GM12878 (cell line): Measurements from ENCODE around the gene KATNB1. TPM values are rescaled to one million over a fixed set of nuclear protein-coding genes. Genes with fewer than 3 reads are reported as not detected.

Experiments
- ATAC-seq: fragments of 200-7000 bp; cut with Tn5 transposase; 3 replicates; pipeline ENCODE4 v1.9.1; 2020; ENCODE audit warnings: mild to moderate bottlenecking, moderate library complexity
- BruUV-seq: library from RNA; stranded (reverse); fragments of 400-500 nt; replicated peaks from 2 replicates; lab custom pipeline; 2021; lab: Mats Ljungman, UMichigan
- CTCF ChIA-PET: fragments of 300-600 bp; sonication (Branson Sonifier 250); formaldehyde crosslinking; extraction: SDS; loops from one replicate; lab custom pipeline; 2021; ENCODE audit warnings: inconsistent platforms; lab: Yijun Ruan, JAX
- POLR2A ChIA-PET: fragments of 350-600 bp; formaldehyde crosslinking; extraction: SDS; loops from one replicate; lab custom pipeline; 2021; ENCODE audit warnings: inconsistent platforms; lab: Charles Lee
- RAD21 ChIA-PET: fragments of 300-600 bp; sonication (Branson Sonifier 250); formaldehyde crosslinking; loops from one replicate; lab custom pipeline; 2023; ENCODE audit warnings: antibody characterized with exemption; ENCODE audit not compliant: unreplicated experiment; lab: Charles Lee
- SMC1A ChIA-PET: fragments of 300-600 bp; sonication (Branson Sonifier 250); formaldehyde crosslinking; loops from one replicate; lab custom pipeline; 2023; ENCODE audit not compliant: unreplicated experiment, uncharacterized antibody; lab: Charles Lee
- DNase-seq: peaks from one replicate; pipeline ENCODE4 v3.0.0-alpha.2; 2011; ENCODE audit warnings: low read depth, low spot score
- FAIRE-seq: peaks from 3 replicates; lab custom pipeline; 2011; peaks lifted over from hg19 to GRCh38; lab: Jason Lieb, UNC
- H2AFZ ChIP-seq: 2 replicates; pipeline ENCODE4 v1.6.0; 2011; ENCODE audit warnings: low read depth, low read length, control low read depth; ENCODE audit not compliant: control insufficient read depth
- H3K27ac ChIP-seq: 2 replicates; pipeline ENCODE4 v1.5.1; 2011; ENCODE audit warnings: control low read depth; ENCODE audit not compliant: control insufficient read depth, insufficient read depth
- H3K27me3 ChIP-seq, 2 experiments: replicated peaks in 1 of 2; 2 replicates each; pipeline versions ENCODE4 v1.6.0 to v1.6.1; 2011; ENCODE audit warnings: low read length in 1 of 2; ENCODE audit not compliant: control insufficient read depth in 2 of 2, insufficient read depth in 2 of 2
- H3K36me3 ChIP-seq, 2 experiments: 2 replicates each; pipeline ENCODE4 v1.5.1; 2011; ENCODE audit warnings: low read length in 1 of 2; ENCODE audit not compliant: control insufficient read depth in 2 of 2, insufficient read depth in 2 of 2
- H3K4me1 ChIP-seq: 2 replicates; pipeline ENCODE4 v1.6.1; 2011; ENCODE audit warnings: mild to moderate bottlenecking, low read length, moderate library complexity, mixed read lengths; ENCODE audit not compliant: control insufficient read depth, insufficient read depth
- H3K4me2 ChIP-seq: 2 replicates; pipeline ENCODE4 v1.6.0; 2011; ENCODE audit warnings: control low read depth; ENCODE audit not compliant: control insufficient read depth, insufficient read depth
- H3K4me3 ChIP-seq: fragments of 200-600 bp; sonication (generic); 2 replicates; pipeline ENCODE4 v1.5.1; 2016
- H3K79me2 ChIP-seq: 2 replicates; pipeline ENCODE4 v1.6.0; 2011; ENCODE audit warnings: low read length; ENCODE audit not compliant: control insufficient read depth, insufficient read depth
- H3K9ac ChIP-seq: 2 replicates; pipeline ENCODE4 v1.8.0; 2011; ENCODE audit warnings: low read length, control low read depth, mixed read lengths; ENCODE audit not compliant: control insufficient read depth, insufficient read depth
- H3K9me3 ChIP-seq: replicated peaks from 3 replicates; pipeline ENCODE4 v1.5.1; 2011; ENCODE audit warnings: mild to moderate bottlenecking, low read length; ENCODE audit not compliant: control insufficient read depth, insufficient read depth
- H4K20me1 ChIP-seq: 2 replicates; pipeline ENCODE4 v1.6.0; 2011; ENCODE audit not compliant: control insufficient read depth, insufficient read depth
- BCL11A ChIP-seq: IDR thresholded peaks from 2 replicates; pipeline ENCODE4 v1.6.1; 2011; ENCODE audit warnings: low read depth, low read length
- BMI1 ChIP-seq: fragments of 450-650 bp; IDR thresholded peaks from 2 replicates; pipeline ENCODE4 v1.6.1; 2016; ENCODE audit warnings: mild to moderate bottlenecking, moderate library complexity, borderline replicate concordance
- ESRRA ChIP-seq: IDR thresholded peaks from 2 replicates; pipeline ENCODE4 v1.6.1; 2012; ENCODE audit warnings: mild to moderate bottlenecking, low read length, improper control_type of control experiment
- IKZF2 ChIP-seq, 2 experiments: fragments of 450-650 bp; IDR thresholded peaks; 2 replicates each; pipeline ENCODE4 v1.6.1; 2017; ENCODE audit warnings: mild to moderate bottlenecking in 2 of 2, moderate library complexity in 2 of 2
- MTA2 ChIP-seq: fragments of 450-650 bp; IDR thresholded peaks from 2 replicates; pipeline ENCODE4 v1.6.1; 2016; ENCODE audit warnings: low read depth, mild to moderate bottlenecking, moderate library complexity
- NR2C1 ChIP-seq: fragments of 450-650 bp; IDR thresholded peaks from 2 replicates; pipeline ENCODE4 v1.6.1; 2017; ENCODE audit warnings: antibody characterized with exemption, mild to moderate bottlenecking, moderate library complexity
- NRF1 ChIP-seq: conservative IDR thresholded peaks from 2 replicates; pipeline ENCODE4 v1.6.1; 2011; ENCODE audit warnings: mild to moderate bottlenecking, low read depth, low read length, improper control_type of control experiment
- PAX8 ChIP-seq: fragments of 450-650 bp; IDR thresholded peaks from 2 replicates; pipeline ENCODE4 v1.6.1; 2017; ENCODE audit warnings: mild to moderate bottlenecking, moderate library complexity
- PML ChIP-seq: IDR thresholded peaks from 2 replicates; pipeline ENCODE4 v1.6.1; 2012; ENCODE audit warnings: low read length, inconsistent platforms
- POLR2A ChIP-seq: IDR thresholded peaks from 2 replicates; pipeline ENCODE4 v1.6.1; 2011; ENCODE audit warnings: low read depth, mild to moderate bottlenecking, low read length
- POU2F2 ChIP-seq: IDR thresholded peaks from 3 replicates; pipeline ENCODE4 v1.6.1; 2011; ENCODE audit warnings: low read depth, mild to moderate bottlenecking, low read length, borderline replicate concordance
- RBBP5 ChIP-seq: fragments of 200-600 bp; sonication (generic); conservative IDR thresholded peaks from 2 replicates; pipeline ENCODE4 v1.6.1; 2016
- RELA ChIP-seq: fragments of 450-650 bp; IDR thresholded peaks from 2 replicates; pipeline ENCODE4 v1.8.0; 2014; ENCODE audit warnings: borderline replicate concordance; ENCODE audit not compliant: partially characterized antibody
- SMAD5 ChIP-seq: IDR thresholded peaks from 2 replicates; pipeline ENCODE4 v1.6.1; 2016; ENCODE audit warnings: antibody characterized with exemption, low read depth
- SMARCA5 ChIP-seq: fragments of 450-650 bp; IDR thresholded peaks from 2 replicates; pipeline ENCODE4 v1.6.1; 2017; ENCODE audit warnings: mild to moderate bottlenecking
- SREBF2 ChIP-seq: IDR thresholded peaks from 2 replicates; pipeline ENCODE4 v1.6.1; 2012; ENCODE audit warnings: mild to moderate bottlenecking, low read length
- TAF1 ChIP-seq: IDR thresholded peaks from 2 replicates; pipeline ENCODE4 v1.6.1; 2011; ENCODE audit warnings: mild to moderate bottlenecking, low read depth, low read length, borderline replicate concordance
- TARDBP ChIP-seq: IDR thresholded peaks from 2 replicates; pipeline ENCODE4 v1.6.1; 2016; ENCODE audit warnings: borderline replicate concordance
- TCF3 ChIP-seq: IDR thresholded peaks from 2 replicates; pipeline ENCODE4 v1.6.1; 2012; ENCODE audit warnings: low read depth, mild to moderate bottlenecking, low read length, borderline replicate concordance; ENCODE audit not compliant: insufficient read depth
- USF2 ChIP-seq: IDR thresholded peaks from 2 replicates; pipeline ENCODE4 v1.6.1; 2011; ENCODE audit warnings: low read depth, low read length, improper control_type of control experiment, borderline replicate concordance
- YY1 ChIP-seq: IDR thresholded peaks from 2 replicates; pipeline ENCODE4 v1.6.1; 2011; ENCODE audit warnings: low read depth, mild to moderate bottlenecking, low read length
- ZBED1 ChIP-seq: IDR thresholded peaks from 2 replicates; pipeline ENCODE4 v1.6.1; 2016; ENCODE audit warnings: borderline replicate concordance
- WGBS: methylation state at CpG from one replicate; pipeline ENCODE4 v1.1.6; 2016; ENCODE audit warnings: low lambda C conversion rate; ENCODE audit not compliant: insufficient replicate concordance, insufficient coverage; ENCODE audit errors: missing lambda C conversion rate; 5-methylcytosine and 5-hydroxymethylcytosine counted together
- in situ Hi-C: fragments of 300-500 bp; cut with MboI; formaldehyde crosslinking; loops from 9 replicates; pipeline ENCODE4 v1.14.3; 2018; ENCODE audit warnings: mixed read lengths
- intact Hi-C: fragments of 100-400 bp; cut with micrococcal nuclease; formaldehyde crosslinking; loops from one replicate; pipeline ENCODE4 v1.14.2; 2022; ENCODE audit not compliant: unreplicated experiment
- polyA plus RNA-seq, 11 experiments: library from polyadenylated mRNA; depleted of rRNA in 4 of 11; unstranded in 6 of 11; stranded (reverse) in 5 of 11; fragments of >200 nt; fragmentation: Nextera tagmentation in 4 of 11; fragmentation: Illumina TruSeq in 1 of 11; extraction: Ambion mirVana in 4 of 11; extraction: Trizol in 1 of 11; gene quantifications; 1 replicate in 1 of 11; 2 replicates in 10 of 11; pipeline versions ENCODE4 v1.2.1 to v1.2.3, GENCODE V29; 2011 to 2016; ENCODE audit warnings: inconsistent platforms in 2 of 11, missing spikeins in 2 of 11, low read depth in 1 of 11
- total RNA-seq, 4 experiments: library from RNA; depleted of rRNA in 3 of 4; stranded (reverse); fragments of >200 nt in 3 of 4; fragmentation: Illumina TruSeq in 1 of 4; extraction: Trizol in 1 of 4; gene quantifications; 2 replicates each; pipeline versions ENCODE4 v1.2.1 to v1.2.3, GENCODE V29; 2013 to 2021
- TF ChIP-seq, protein P1 (sequence below): IDR thresholded peaks from 2 replicates; pipeline ENCODE4 v1.6.1; 2011; ENCODE audit warnings: borderline replicate concordance, low read depth, mild to moderate bottlenecking, moderate library complexity, mixed read lengths, low read length; ENCODE audit not compliant: insufficient read depth; ENCODE audit errors: extremely low read length

KATNB1 gene
- total and polyA plus RNA-seq, 10 of the 15 experiments (the other 5 are each of a cell fraction or from before 2014, with no cell fraction given), result 0.71 to 46.5 (median 19.5) TPM

GRCh38 chr16:57734925-57735754 is 430 bp upstream of the KATNB1 start:
- Histone ChIP-seq H4K20me1 (no peaks in the 10 kb centered on the region), H3K27ac (peak overlapping the region; percentile 96), H2AFZ (peak overlapping the region; percentile 99), H3K27me3 (no peaks in the 10 kb centered on the region), H3K4me1 (peaks cover 10% of the 10 kb centered on the region), H3K36me3 (no peaks in the 10 kb centered on the region), H3K4me2 (peak overlapping the region; percentile 92), H3K9ac (peak overlapping the region; percentile 89), H3K79me2 (peaks cover 9% of the 10 kb centered on the region), H3K9me3 (peaks cover 4% of the 10 kb centered on the region; the same call in 2 of the 3 replicates), H3K4me3 (peak overlapping the region; percentile 83)
- BruUV-seq, result no TSS peak
- CTCF ChIA-PET, result interaction anchor here (0.7 to 3.1 kb wide), 13 partner anchors 9 to 388 kb away, joined by 3 to 20 read pairs (median 5); no protein-coding TSS in a partner anchor
- ATAC-seq (peak; percentile 95), DNase-seq (peak; percentile 99), FAIRE-seq (peak; percentile 100)
- POLR2A ChIA-PET, result interaction anchor here (0.5 to 1.8 kb wide), 9 partner anchors 15 to 441 kb away, joined by 3 to 10 read pairs (median 5); partner anchors contain the start of gene CFAP20
- in situ Hi-C loops, result no loop called here
- 1% methylated on average over 45 of the region's 45 CpGs for WGBS
- intact Hi-C loops, result loop anchor here (2.0 to 5.0 kb wide), 3 partner anchors 44 to 158 kb away; no protein-coding TSS in a partner anchor
- RAD21 ChIA-PET, result interaction anchor here (0.5 to 2.9 kb wide), 12 partner anchors 10 to 729 kb away, joined by 3 to 18 read pairs (median 4); no protein-coding TSS in a partner anchor
- SMC1A ChIA-PET, result interaction anchor here (0.6 to 3.1 kb wide), 11 partner anchors 10 to 197 kb away, joined by 3 to 12 read pairs (median 3); partner anchors contain the start of gene DRC7
- 0 out of 2 replicates have a peak, but pooled peaks have one; percentile 24 for TF ChIP-seq TARDBP
- TF ChIP-seq RELA, result peak; percentile 67
- TF ChIP-seq PAX8, result no peak
- peak; percentile 75 for TF ChIP-seq POLR2A
- TF ChIP-seq NR2C1, result peak; percentile 96
- TF ChIP-seq IKZF2 (IDR thresholded peaks at IDR 0.05), result no peak
- TF ChIP-seq TCF3, result no peak
- no peak for TF ChIP-seq PML
- TF ChIP-seq TAF1, result peak; percentile 78; the same call in 1 of the 2 replicates
- no peak; the same call in 1 of the 2 replicates for TF ChIP-seq NRF1
- TF ChIP-seq SREBF2, result no peak
- peak; percentile 39; the same call in 1 of the 2 replicates for TF ChIP-seq SMAD5
- TF ChIP-seq ESRRA, result peak; percentile 22; the same call in 1 of the 2 replicates
- no peak for TF ChIP-seq BCL11A
- peak; percentile 46; the same call in 1 of the 2 replicates for TF ChIP-seq MTA2
- TF ChIP-seq, protein P1, sequence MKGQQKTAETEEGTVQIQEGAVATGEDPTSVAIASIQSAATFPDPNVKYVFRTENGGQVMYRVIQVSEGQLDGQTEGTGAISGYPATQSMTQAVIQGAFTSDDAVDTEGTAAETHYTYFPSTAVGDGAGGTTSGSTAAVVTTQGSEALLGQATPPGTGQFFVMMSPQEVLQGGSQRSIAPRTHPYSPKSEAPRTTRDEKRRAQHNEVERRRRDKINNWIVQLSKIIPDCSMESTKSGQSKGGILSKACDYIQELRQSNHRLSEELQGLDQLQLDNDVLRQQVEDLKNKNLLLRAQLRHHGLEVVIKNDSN, result no peak
- no peak for TF ChIP-seq USF2
- 0 out of 2 replicates have a peak, but pooled peaks have one; percentile 14 for TF ChIP-seq SMARCA5
- peak; percentile 99 for TF ChIP-seq YY1
- no peak for TF ChIP-seq BMI1
- no peak for TF ChIP-seq RBBP5
- 0 out of 3 replicates have a peak, but pooled peaks have one; percentile 62 for TF ChIP-seq POU2F2
- no peak for TF ChIP-seq ZBED1
